Ovary (tissue), 9 donors: Measurements from ENCODE around the gene SLC37A4. TPM values are rescaled to one million over a fixed set of nuclear protein-coding genes. Genes with fewer than 3 reads are reported as not detected.

Experiments
- DNase-seq, 5 donors: peaks; one replicate each; pipeline ENCODE4 v3.0.0-alpha.2; 2019 to 2020
- H3K27ac ChIP-seq, 2 donors: fragments of 200-600 bp; one replicate each; pipeline versions ENCODE4 v1.5.1 to v1.8.0; 2019 to 2022
- H3K27me3 ChIP-seq: fragments of 200-600 bp; one replicate; pipeline ENCODE4 v1.8.0; 2022
- H3K36me3 ChIP-seq: fragments of 200-600 bp; sonication (generic); one replicate; pipeline ENCODE4 v1.5.1; 2019
- H3K4me1 ChIP-seq: one replicate; pipeline ENCODE4 v1.8.1; 2013; ENCODE audit warnings: mild to moderate bottlenecking, moderate library complexity; ENCODE audit not compliant: insufficient read depth
- H3K4me3 ChIP-seq: fragments of 200-600 bp; sonication (generic); one replicate; pipeline ENCODE4 v1.5.1; 2017
- H3K9me3 ChIP-seq, 2 donors: fragments of 200-600 bp in 1 of 2; sonication (generic) in 1 of 2; one replicate each; pipeline versions ENCODE4 v1.5.1 to v1.8.1; 2013 to 2019; ENCODE audit warnings: mild to moderate bottlenecking in 1 of 2, moderate library complexity in 1 of 2
- CTCF ChIP-seq, 3 donors: fragments of 450-650 bp in 2 of 3; fragments of 200-600 bp in 1 of 3; IDR thresholded peaks; one replicate each; pipeline versions ENCODE4 v1.5.1 to v1.8.0; 2016 to 2022; ENCODE audit warnings: antibody characterized with exemption in 3 of 3, mild to moderate bottlenecking in 1 of 3
- EP300 ChIP-seq: sonication (generic); formaldehyde crosslinking; IDR thresholded peaks from one replicate; pipeline ENCODE4 v1.6.1; 2017; ENCODE audit warnings: antibody characterized with exemption
- POLR2A ChIP-seq: fragments of 450-650 bp; IDR thresholded peaks from one replicate; pipeline ENCODE4 v1.6.1; 2017; ENCODE audit warnings: antibody characterized with exemption, mild to moderate bottlenecking, moderate library complexity
- WGBS, 3 donors: extraction: QIAGEN DNeasy Blood & Tissue Kit in 1 of 3; methylation state at CpG; one replicate each; pipeline versions ENCODE4 v1.1.5 to v1.1.7; 2013 to 2017; 5-methylcytosine and 5-hydroxymethylcytosine counted together
- intact Hi-C, 4 donors: fragments of 100-400 bp; cut with DNase I; formaldehyde crosslinking; loops; one replicate each; pipeline versions ENCODE4 v1.11.0 to v1.15.1; 2022 to 2023
- polyA plus RNA-seq, 2 donors: library from polyadenylated mRNA; stranded (reverse); fragments of 200-250 nt in 1 of 2; fragments of 350-450 nt in 1 of 2; fragmentation: Illumina TruSeq in 1 of 2; extraction: RNeasy Lipid Tissue Mini Kit (QIAGEN cat#74804) in 1 of 2; gene quantifications; one replicate each; pipeline ENCODE4 v1.2.3, GENCODE V29; 2013 to 2014
- total RNA-seq, 7 donors: library from RNA; depleted of rRNA in 2 of 7; stranded (reverse); fragments of >200 nt in 2 of 7; fragmentation: NEBNext Ultra II Directional in 3 of 7; extraction: Animal tissue kit (Norgen Biotek cat#: 25700) in 3 of 7; gene quantifications; one replicate each; pipeline versions ENCODE4 v1.1.0 to v1.2.4, GENCODE V29; 2016 to 2023
- donor health status: DM: no; HTN: no; CAD: no; lungs with moderate emphysema.
- donor health status: DM: no; HTN: no; CAD: no.
- donor health status: Bipolar disorder and iron deficiency.
- donor health status: DM: yes; HTN: yes; CAD: no.
- donor health status: DM: no; HTN: no; CAD: no.
- donor health status: DM: yes; HTN: yes; CAD: no.

The SLC37A4 gene
- total and polyA plus RNA-seq, 9 donors, result 10.5 to 38.1 (median 13.2) TPM

- Histone ChIP-seq H3K4me1 (peaks cover 9% of the 10 kb centered on the region), H3K4me3 (no peak overlapping the region), H3K9me3 (no peaks in the 10 kb centered on the region), H3K27ac (no peak overlapping the region), H3K36me3 (no peaks in the 10 kb centered on the region), H3K27me3 (no peaks in the 10 kb centered on the region)
- 52 to 59% (median 54%) methylated on average over 8 of the region's 8 CpGs for WGBS, 3 donors
- intact Hi-C loops, result no loop called here
- TF ChIP-seq EP300 (no peak), CTCF (IDR thresholded peaks at IDR 0.05) (no peak), POLR2A (no peak)
- no peak for DNase-seq
Observed at GRCh38 chr11:119015054-119015611, 15.5 kb downstream of the SLC37A4 start.

- intact Hi-C loops, result no loop called here
- Histone ChIP-seq H3K9me3 (no peaks in the 10 kb centered on the region), H3K27ac (no peak overlapping the region), H3K36me3 (no peaks in the 10 kb centered on the region), H3K27me3 (no peaks in the 10 kb centered on the region), H3K4me1 (peaks cover 4% of the 10 kb centered on the region), H3K4me3 (no peak overlapping the region)
- WGBS, 3 donors, result 92 to 93% (median 93%) methylated on average over 17 of the region's 17 CpGs
- TF ChIP-seq CTCF (IDR thresholded peaks at IDR 0.05) (no peak), POLR2A (no peak), EP300 (no peak)
- DNase-seq, result no peak
Observed at GRCh38 chr11:119014209-119014924, 16.3 kb downstream of the SLC37A4 start.

GRCh38 chr11:119012629-119013170 lies 18.0 kb downstream of the SLC37A4 start:
- Histone ChIP-seq H3K4me3 (no peak overlapping the region), H3K9me3 (no peaks in the 10 kb centered on the region), H3K27ac (no peak overlapping the region), H3K36me3 (no peaks in the 10 kb centered on the region), H3K27me3 (no peaks in the 10 kb centered on the region), H3K4me1 (peaks cover 2% of the 10 kb centered on the region)
- WGBS, 3 donors, result 76 to 83% (median 79%) methylated on average over 3 of the region's 3 CpGs
- no peak for DNase-seq
- intact Hi-C loops, result no loop called here
- TF ChIP-seq EP300 (no peak), POLR2A (no peak), CTCF (IDR thresholded peaks at IDR 0.05) (no peak)

- Histone ChIP-seq H3K9me3 (no peaks in the 10 kb centered on the region), H3K36me3 (no peaks in the 10 kb centered on the region), H3K4me1 (peaks cover 1% of the 10 kb centered on the region), H3K4me3 (no peak overlapping the region), H3K27ac (no peak overlapping the region), H3K27me3 (no peaks in the 10 kb centered on the region)
- WGBS, 3 donors, result 75 to 84% (median 79%) methylated on average over 6 of the region's 6 CpGs
- TF ChIP-seq POLR2A (no peak), CTCF (IDR thresholded peaks at IDR 0.05) (no peak), EP300 (no peak)
- intact Hi-C loops, result no loop called here
- DNase-seq, result no peak
Observed at GRCh38 chr11:119011476-119012053, 19.1 kb downstream of the SLC37A4 start.
